GM19193 (cell line): ENCODE results near the gene PYGB.

Source experiments
- POLR2A ChIP-seq: IDR thresholded peaks from 4 replicates; pipeline ENCODE4 v1.6.1; 2011; ENCODE audit not compliant: insufficient read depth, insufficient read length; ENCODE audit errors: extremely low read depth

The PYGB gene

GRCh38 chr20:25296094-25297093, 48.5 kb downstream of the PYGB start:
- no peak for TF ChIP-seq POLR2A

- peak; percentile 5 for TF ChIP-seq POLR2A
These were observed 49.4 kb downstream of the PYGB start for GRCh38 chr20:25297141-25297905.

- TF ChIP-seq POLR2A = no peak
These were observed 51.9 kb downstream of the PYGB start for GRCh38 chr20:25299806-25300205.

- TF ChIP-seq POLR2A = no peak
These were observed 52.7 kb downstream of the PYGB start for GRCh38 chr20:25300496-25301170.

- TF ChIP-seq POLR2A = no peak
These were observed 53.6 kb downstream of the PYGB start for GRCh38 chr20:25301357-25301920.

- no peak for TF ChIP-seq POLR2A
These were observed 54.7 kb downstream of the PYGB start for GRCh38 chr20:25302596-25302995.

- no peak for TF ChIP-seq POLR2A
These were observed 55.6 kb downstream of the PYGB start for GRCh38 chr20:25303292-25304024.

- TF ChIP-seq POLR2A = no peak
These were observed 56.2 kb downstream of the PYGB start for GRCh38 chr20:25304025-25304549.

GRCh38 chr20:25306991-25307903, 59.4 kb downstream of the PYGB start:
- TF ChIP-seq POLR2A = no peak

- no peak for TF ChIP-seq POLR2A
These were observed 60.2 kb downstream of the PYGB start for GRCh38 chr20:25308083-25308491.

GRCh38 chr20:25308671-25309394, 60.9 kb downstream of the PYGB start:
- TF ChIP-seq POLR2A = no peak

- no peak for TF ChIP-seq POLR2A
These were observed 61.7 kb downstream of the PYGB start for GRCh38 chr20:25309395-25310267.
